ENCODE measurements around the gene NCBP1.
A peak's percentile ranks its signal among the peaks of the same experiment; 100 is the strongest.

The NCBP1 gene

DNA sequence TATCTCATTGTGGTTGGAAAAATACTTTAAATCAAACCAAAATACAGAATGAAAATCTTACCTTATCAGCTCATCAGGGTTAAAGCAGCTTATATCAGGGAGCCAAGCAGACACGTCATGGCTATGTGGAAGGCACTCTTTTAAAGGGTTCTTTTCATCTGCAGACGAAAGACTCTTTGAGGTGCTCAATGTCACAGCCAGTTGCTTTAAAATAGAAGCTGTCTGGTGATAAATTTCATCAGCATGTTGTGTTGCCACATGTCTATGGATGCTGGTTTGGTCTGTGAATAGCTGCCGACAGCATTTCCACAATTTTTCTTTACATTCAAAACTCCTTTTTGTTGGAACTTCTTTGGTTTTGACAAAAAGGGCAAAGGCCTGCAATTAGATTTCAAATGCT is 8.0 kb upstream of the NCBP1 start:
- DNase-seq = no peak

DNA sequence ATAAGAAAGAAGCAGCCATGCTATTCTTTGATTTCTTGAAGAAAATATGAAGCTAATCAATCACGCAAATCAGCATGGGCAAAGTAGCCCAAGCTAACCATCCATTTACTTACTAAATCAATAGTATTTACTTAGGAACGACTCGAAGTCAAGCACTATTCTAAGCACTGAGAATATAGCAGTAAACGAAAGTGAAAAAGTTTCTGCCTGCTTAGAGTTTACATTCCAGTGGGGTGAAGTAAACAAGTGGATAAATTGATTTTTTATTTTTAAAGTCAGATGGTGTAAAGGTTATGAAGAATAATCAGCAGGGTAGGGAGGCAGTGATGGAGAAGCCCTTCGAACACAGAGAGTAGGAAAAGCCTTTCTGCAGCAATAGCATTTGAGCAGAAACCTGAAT is 6.0 kb upstream of the NCBP1 start:
- DNase-seq = no peak

GRCh38 chr9:97628668-97629067 is 5.0 kb upstream of the NCBP1 start:
- no peak for DNase-seq

GRCh38 chr9:97629156-97629555 is 4.5 kb upstream of the NCBP1 start:
- no peak for DNase-seq

GRCh38 chr9:97630591-97630990 is 3.0 kb upstream of the NCBP1 start:
- no peak for DNase-seq

DNA sequence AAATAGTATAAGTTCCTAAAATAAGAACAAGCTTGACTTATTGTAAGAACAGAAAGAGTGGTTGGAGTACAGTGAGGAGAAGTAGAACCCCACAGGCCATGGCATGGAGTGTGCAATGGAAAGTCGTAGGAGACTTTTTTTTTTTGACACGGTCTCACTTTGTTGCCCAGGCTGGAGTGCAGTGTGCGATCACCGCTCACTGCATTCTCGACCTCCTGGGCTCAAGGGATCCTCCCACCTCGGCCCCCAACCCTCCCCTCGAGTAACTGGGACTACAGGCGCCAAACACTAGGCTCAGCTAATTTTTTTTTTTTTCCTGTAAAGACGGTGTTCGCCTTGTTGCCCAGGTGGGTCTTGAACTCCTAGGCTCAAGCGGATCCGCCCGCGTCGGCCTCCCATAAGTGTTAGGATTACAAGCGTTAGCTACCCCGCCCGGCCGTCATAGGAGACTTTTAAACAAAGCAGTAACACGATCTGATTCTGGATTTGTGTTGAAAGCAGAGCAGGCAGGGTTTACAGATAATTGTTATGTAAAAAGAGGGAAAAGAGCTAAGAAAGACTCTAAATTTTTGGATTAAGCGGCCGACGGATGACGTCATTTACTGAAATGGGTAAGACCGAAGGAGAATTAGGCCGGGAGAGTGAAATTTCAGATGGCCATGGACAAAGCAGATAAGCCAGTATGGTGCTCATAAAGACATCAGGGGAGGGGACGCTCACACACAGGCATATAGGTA is 1.2 kb upstream of the NCBP1 start:
- DNase-seq = no peak

GRCh38 chr9:97633859-97634490 is 354 bp downstream of the NCBP1 start:
- peak; percentile 27 for DNase-seq

GRCh38 chr9:97635026-97635425 is 1.4 kb downstream of the NCBP1 start:
- no peak for DNase-seq

- no peak for DNase-seq
These were observed 3.3 kb downstream of the NCBP1 start for GRCh38 chr9:97636903-97637302.

DNA sequence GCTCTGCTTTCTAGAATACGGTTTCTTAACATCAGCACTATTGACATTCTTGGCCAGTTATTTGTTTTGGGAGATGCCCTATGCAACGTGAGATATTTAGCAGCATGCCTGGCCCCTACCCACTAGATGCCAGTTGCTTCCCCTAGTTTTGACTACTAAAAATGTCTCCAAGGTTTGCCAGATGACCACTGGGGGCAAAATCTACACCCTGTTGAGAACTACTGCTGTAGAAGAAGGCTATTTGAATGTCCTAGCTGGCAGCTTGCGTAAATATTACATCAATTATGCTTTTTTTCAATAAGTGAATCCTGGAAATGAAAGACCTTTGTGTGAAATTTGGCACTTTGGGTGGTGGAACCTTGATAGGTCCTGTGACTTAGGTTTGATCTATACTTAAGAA is 5.0 kb downstream of the NCBP1 start:
- no peak for DNase-seq

DNA sequence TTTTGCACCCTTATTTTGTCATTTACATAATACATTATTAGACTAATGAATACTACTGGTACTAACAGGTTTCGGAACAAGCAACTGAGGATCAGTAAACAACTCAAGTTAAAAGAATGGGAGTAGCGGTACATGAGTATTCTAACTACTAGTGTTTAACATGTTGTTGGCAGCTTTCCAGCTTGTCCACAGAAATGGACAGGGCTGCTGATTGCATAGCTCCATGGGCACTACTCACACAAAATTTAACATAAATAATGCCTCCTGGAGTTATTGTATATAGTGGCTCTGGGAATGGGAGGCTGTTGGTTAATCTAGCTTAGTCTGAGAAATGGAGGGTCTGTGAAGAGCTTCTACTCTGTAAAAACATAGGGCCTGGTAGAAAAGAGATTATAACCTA is 6.7 kb downstream of the NCBP1 start:
- peak; percentile 44 for DNase-seq

- DNase-seq = no peak
These were observed 12.1 kb downstream of the NCBP1 start for GRCh38 chr9:97645720-97646119.

DNA sequence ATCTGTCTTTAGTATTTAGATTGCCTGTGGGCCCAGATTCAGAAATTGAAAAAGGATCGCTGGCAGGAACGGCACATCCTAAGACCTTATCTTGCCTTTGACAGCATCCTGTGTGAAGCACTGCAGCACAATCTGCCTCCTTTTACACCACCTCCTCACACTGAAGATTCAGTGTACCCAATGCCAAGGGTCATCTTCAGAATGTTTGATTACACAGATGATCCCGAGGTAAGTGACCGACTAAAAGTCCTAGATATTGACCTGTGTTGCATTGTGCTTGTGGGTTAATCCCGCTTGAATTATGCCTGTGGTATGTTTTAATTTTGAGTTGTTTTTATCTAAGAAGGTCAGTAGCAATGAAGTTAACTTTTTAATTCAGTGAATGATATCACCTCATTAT is 14.4 kb downstream of the NCBP1 start:
- DNase-seq = no peak

DNA sequence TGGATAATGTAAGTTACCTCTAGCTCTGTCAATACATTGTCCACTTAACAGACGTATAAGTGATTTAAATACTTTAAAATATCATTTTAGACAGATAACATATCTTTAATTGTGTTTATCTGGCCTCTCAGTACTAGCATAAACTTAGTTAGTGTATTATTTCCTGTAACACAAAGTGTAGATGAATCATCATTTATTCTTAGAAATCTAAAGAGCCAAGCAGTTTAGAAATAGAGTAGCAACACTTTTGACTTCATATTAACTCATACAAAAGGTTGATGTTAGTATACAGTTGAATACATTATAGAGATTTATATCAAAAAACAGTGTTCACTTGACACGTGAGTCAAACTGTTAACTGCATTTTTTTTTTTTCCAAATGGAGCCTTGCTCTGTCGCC is 18.0 kb downstream of the NCBP1 start:
- DNase-seq = no peak

- DNase-seq = no peak
These were observed 25.1 kb downstream of the NCBP1 start for GRCh38 chr9:97658707-97659106.

DNA sequence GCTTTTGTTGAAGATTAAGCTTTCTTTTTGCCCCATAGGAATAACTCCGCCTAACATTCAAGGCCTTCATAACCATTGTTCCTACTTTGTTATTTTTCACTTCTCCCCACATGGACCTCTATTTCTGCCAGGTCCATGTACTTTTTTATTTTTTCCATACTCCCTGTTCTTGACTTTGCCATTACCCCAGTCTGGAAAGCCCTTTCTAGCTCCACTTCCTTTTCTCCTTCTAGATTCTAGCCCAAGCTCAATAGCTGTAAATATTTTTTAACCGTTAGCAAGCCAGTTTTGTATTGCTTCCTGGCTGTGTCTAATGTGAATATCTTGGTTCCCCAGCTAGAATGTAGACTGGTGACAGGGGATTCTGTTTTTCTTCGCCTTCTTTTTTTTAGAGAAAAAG is 26.1 kb downstream of the NCBP1 start:
- DNase-seq = no peak

GRCh38 chr9:97660340-97660739 is 26.7 kb downstream of the NCBP1 start:
- DNase-seq = no peak

- DNase-seq = no peak
These were observed 27.2 kb downstream of the NCBP1 start for GRCh38 chr9:97660847-97661246.

- DNase-seq = no peak
These were observed 32.1 kb downstream of the NCBP1 start for GRCh38 chr9:97665742-97666141.

- no peak for DNase-seq
These were observed 33.5 kb downstream of the NCBP1 start for GRCh38 chr9:97666907-97667686.

DNA sequence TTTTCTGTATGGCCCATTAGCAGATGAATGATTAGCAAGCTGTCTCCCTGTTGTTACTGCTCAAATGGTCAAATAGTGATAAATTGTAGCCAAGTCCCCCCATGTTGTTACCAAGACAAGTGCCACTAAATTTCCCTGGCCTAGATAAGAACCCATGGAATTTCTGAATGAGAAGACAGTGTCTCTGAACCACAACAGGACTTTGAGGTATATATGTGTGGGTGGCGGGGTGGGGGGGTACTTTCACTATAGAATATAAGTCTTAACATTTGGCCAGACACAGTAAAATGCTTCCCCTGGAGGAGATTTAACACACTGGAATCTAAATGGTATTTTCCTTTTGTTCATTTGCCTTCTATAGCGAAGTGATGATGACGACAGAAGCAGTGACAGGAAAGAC is 34.9 kb downstream of the NCBP1 start:
- DNase-seq = no peak

- DNase-seq = no peak
These were observed 37.0 kb downstream of the NCBP1 start for GRCh38 chr9:97670586-97670985.

DNA sequence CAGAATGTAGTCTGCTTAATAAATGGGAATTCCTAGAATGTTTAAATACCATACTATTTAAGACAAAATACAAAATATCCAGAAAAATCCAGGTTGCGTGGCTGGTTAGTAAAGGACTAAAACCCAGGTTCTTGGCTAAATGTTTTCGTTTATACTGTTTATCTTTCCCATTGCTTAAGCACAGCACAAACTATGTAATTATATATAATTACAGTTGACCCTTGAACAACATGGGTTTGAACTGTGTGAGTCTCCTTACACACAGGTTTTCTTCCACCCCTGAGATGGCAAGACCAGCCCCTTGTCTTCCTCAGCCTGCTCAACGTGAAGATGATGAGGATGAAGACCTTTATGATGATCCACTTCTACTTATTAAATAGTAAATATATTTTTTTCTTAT is 38.8 kb downstream of the NCBP1 start:
- DNase-seq = no peak

- DNase-seq = no peak
These were observed 40.3 kb downstream of the NCBP1 start for GRCh38 chr9:97673922-97674321.

Data from NCI-H748 treated with DMSO at 0.1 percent for 48 hours (cell line).